ENCODE measurements around the gene STAT6. TPM values are rescaled to one million over a fixed set of nuclear protein-coding genes. Genes with fewer than 3 reads are reported as not detected.

The STAT6 gene
- total RNA-seq, 1 donor from 2014 or later: 12.9 TPM

GRCh38 chr12:57105011-57105753, 6.0 kb downstream of the STAT6 start:
- H3K4me1 Mint-ChIP-seq: peaks cover 28% of the 10 kb centered on the region
- Histone ChIP-seq H2AFZ (replicated peaks) (no peak overlapping the region), H3K4me2 (no peak overlapping the region), H3K36me3 (no peaks in the 10 kb centered on the region), H3K27me3 (no peaks in the 10 kb centered on the region), H3K27ac (no peak overlapping the region), H4K20me1 (ENCODE audit: low read depth) (no peaks in the 10 kb centered on the region), H3F3A (ENCODE audit: low read depth) (peaks cover 1% of the 10 kb centered on the region), H3K9me3 (ENCODE audit: low read depth) (no peaks in the 10 kb centered on the region), H3K9ac (no peak overlapping the region), H3K79me2 (ENCODE audit: low read depth) (peaks cover 3% of the 10 kb centered on the region), H3K4me3 (no peak overlapping the region), H3K4me1 (peaks cover 9% of the 10 kb centered on the region)
- peaks cover 4% of the 10 kb centered on the region for H3K36me3 Mint-ChIP-seq
- H3K27me3 Mint-ChIP-seq (ENCODE audit: insufficient read depth, low read depth): peaks cover 12% of the 10 kb centered on the region
- H3K9me3 Mint-ChIP-seq: peaks cover 2% of the 10 kb centered on the region
- no peak overlapping the region for H3K27ac Mint-ChIP-seq
- no peak for DNase-seq (ENCODE audit: low spot score)
- H3K4me3 Mint-ChIP-seq: no peak overlapping the region
- no peak for TF ChIP-seq EZH2 (IDR thresholded peaks at IDR 0.05)
- TF ChIP-seq CTCF (IDR thresholded peaks at IDR 0.05): no peak
- TF ChIP-seq EZH2phosphoT487 (IDR thresholded peaks at IDR 0.05): no peak

GRCh38 chr12:57104292-57104910, 6.8 kb downstream of the STAT6 start:
- Mint-ChIP-seq H3K4me3 (no peak overlapping the region), H3K27me3 (ENCODE audit: insufficient read depth, low read depth) (peaks cover 14% of the 10 kb centered on the region), H3K27ac (no peak overlapping the region), H3K4me1 (peaks cover 21% of the 10 kb centered on the region), H3K9me3 (peaks cover under 1% of the 10 kb centered on the region), H3K36me3 (peaks cover 4% of the 10 kb centered on the region)
- no peak for DNase-seq (ENCODE audit: low spot score)
- Histone ChIP-seq H3K9ac (no peak overlapping the region), H3K79me2 (ENCODE audit: low read depth) (peaks cover 2% of the 10 kb centered on the region), H2AFZ (replicated peaks) (no peak overlapping the region), H3F3A (ENCODE audit: low read depth) (no peaks in the 10 kb centered on the region), H4K20me1 (ENCODE audit: low read depth) (no peaks in the 10 kb centered on the region), H3K4me2 (no peak overlapping the region), H3K27ac (no peak overlapping the region), H3K27me3 (no peaks in the 10 kb centered on the region), H3K9me3 (ENCODE audit: low read depth) (no peaks in the 10 kb centered on the region), H3K36me3 (no peaks in the 10 kb centered on the region), H3K4me1 (peaks cover 2% of the 10 kb centered on the region), H3K4me3 (no peak overlapping the region)
- TF ChIP-seq CTCF (IDR thresholded peaks at IDR 0.05): no peak
- no peak for TF ChIP-seq EZH2 (IDR thresholded peaks at IDR 0.05)
- TF ChIP-seq EZH2phosphoT487 (IDR thresholded peaks at IDR 0.05): no peak

- no peak for DNase-seq (ENCODE audit: low spot score)
- no peak for TF ChIP-seq CTCF (IDR thresholded peaks at IDR 0.05)
- TF ChIP-seq EZH2phosphoT487 (IDR thresholded peaks at IDR 0.05): no peak
- no peak for TF ChIP-seq EZH2 (IDR thresholded peaks at IDR 0.05)
- Histone ChIP-seq H3K4me2 (no peak overlapping the region), H3K4me1 (no peaks in the 10 kb centered on the region), H3K27ac (no peak overlapping the region), H3K79me2 (ENCODE audit: low read depth) (no peaks in the 10 kb centered on the region), H3K4me3 (no peak overlapping the region), H3K36me3 (no peaks in the 10 kb centered on the region), H3K9ac (no peak overlapping the region), H3K9me3 (ENCODE audit: low read depth) (no peaks in the 10 kb centered on the region), H3K27me3 (no peaks in the 10 kb centered on the region), H4K20me1 (ENCODE audit: low read depth) (no peaks in the 10 kb centered on the region), H2AFZ (replicated peaks) (no peak overlapping the region), H3F3A (ENCODE audit: low read depth) (no peaks in the 10 kb centered on the region)
- Mint-ChIP-seq H3K36me3 (peaks cover 4% of the 10 kb centered on the region), H3K27me3 (ENCODE audit: insufficient read depth, low read depth) (peaks cover 14% of the 10 kb centered on the region), H3K4me1 (peaks cover 18% of the 10 kb centered on the region), H3K27ac (no peak overlapping the region), H3K4me3 (no peak overlapping the region), H3K9me3 (no peaks in the 10 kb centered on the region)
Observed at GRCh38 chr12:57103856-57104255, 7.3 kb downstream of the STAT6 start.

Data from neural progenitor cell (in vitro differentiated cells).